ENCODE data around the gene FAM3D. TPM values are rescaled to one million over a fixed set of nuclear protein-coding genes. Genes with fewer than 3 reads are reported as not detected.

The FAM3D gene
- total and polyA plus RNA-seq, 2 of the 8 experiments (the other 6 are each of a cell fraction or from before 2014, with no cell fraction given), result not detected

- TF ChIP-seq SIRT6 (IDR thresholded peaks at IDR 0.05; ENCODE audit: low read length) (no peak), USF2 (IDR thresholded peaks at IDR 0.05; ENCODE audit: low read length) (no peak)
Measured at GRCh38 chr3:58584690-58585004, 81.9 kb downstream of the FAM3D start (continued).

Other genes with a start within 250 kb of the FAM3D start
- gene PDHB, start 232.9 kb downstream of the FAM3D start, total RNA-seq (2021; fragmentation: NEBNext Ultra II Directional; extraction: Animal tissue kit (Norgen Biotek cat#: 25700)), result 132 and 140 TPM in 2 replicates
- 61.9 and 90.4 TPM in 2 replicates for gene PDHB, start 232.9 kb downstream of the FAM3D start, polyA plus RNA-seq (2011; rRNA removed)
- gene KCTD6, start 174.7 kb downstream of the FAM3D start, total RNA-seq (2021; fragmentation: NEBNext Ultra II Directional; extraction: Animal tissue kit (Norgen Biotek cat#: 25700)), result 21.4 and 22.2 TPM in 2 replicates
- 11.0 and 17.4 TPM in 2 replicates for gene KCTD6, start 174.7 kb downstream of the FAM3D start, polyA plus RNA-seq (2011; rRNA removed)
- gene ACOX2, start 129.6 kb downstream of the FAM3D start, total RNA-seq (2021; fragmentation: NEBNext Ultra II Directional; extraction: Animal tissue kit (Norgen Biotek cat#: 25700)), result 3.1 and 3.2 TPM in 2 replicates
- gene ACOX2, start 129.6 kb downstream of the FAM3D start, polyA plus RNA-seq (2011; rRNA removed), result 7.3 and 9.2 TPM in 2 replicates
- gene FAM107A, start 89.4 kb downstream of the FAM3D start, total RNA-seq (2021; fragmentation: NEBNext Ultra II Directional; extraction: Animal tissue kit (Norgen Biotek cat#: 25700)), result 0.57 and 0.65 TPM in 2 replicates
- 0.51 and 1.1 TPM in 2 replicates for gene FAM107A, start 89.4 kb downstream of the FAM3D start, polyA plus RNA-seq (2011; rRNA removed)